Endothelial cell of umbilical vein (primary cell): ENCODE measurements around the gene SYNM. TPM values are rescaled to one million over a fixed set of nuclear protein-coding genes. Genes with fewer than 3 reads are reported as not detected.

Experiments used
- BruUV-seq: library from RNA; stranded (reverse); fragments of 400-500 nt; replicated peaks from 2 replicates; lab custom pipeline; 2021; lab: Mats Ljungman, UMichigan
- CTCF ChIA-PET: fragments of 300-600, 350-600 bp; sonication (Branson Sonifier 250); formaldehyde crosslinking; loops from one replicate; lab custom pipeline; 2021; ENCODE audit warnings: antibody characterized with exemption, inconsistent platforms; lab: Charles Lee
- POLR2A ChIA-PET: fragments of 300-600, 350-600 bp; sonication (Branson Sonifier 250); formaldehyde crosslinking; loops from one replicate; lab custom pipeline; 2021; ENCODE audit warnings: antibody characterized with exemption, inconsistent platforms; lab: Charles Lee
- DNase-seq: peaks from one replicate; pipeline ENCODE4 v3.0.0-alpha.2; 2011; ENCODE audit warnings: low read depth, low spot score
- FAIRE-seq: peaks from 2 replicates; lab custom pipeline; 2011; peaks lifted over from hg19 to GRCh38; lab: Jason Lieb, UNC
- H2AFZ ChIP-seq: 2 replicates; pipeline ENCODE4 v1.6.0; 2012; ENCODE audit warnings: low read depth, low read length, control low read depth, inconsistent platforms
- H3K27ac ChIP-seq: 2 replicates; pipeline ENCODE4 v1.5.1; 2011; ENCODE audit warnings: low read depth, mild to moderate bottlenecking, control low read depth, low read length, moderate library complexity; ENCODE audit not compliant: insufficient read depth
- H3K27me3 ChIP-seq, 2 experiments: 2 replicates each; pipeline versions ENCODE4 v1.6.0 to v1.6.1; 2011; ENCODE audit warnings: low read length in 2 of 2, mixed read lengths in 1 of 2; ENCODE audit not compliant: control insufficient read depth in 2 of 2, insufficient read depth in 2 of 2
- H3K36me3 ChIP-seq, 2 experiments: 2 replicates in 1 of 2; 3 replicates in 1 of 2; pipeline ENCODE4 v1.5.1; 2011; ENCODE audit warnings: low read length in 2 of 2, mild to moderate bottlenecking in 1 of 2, moderate library complexity in 1 of 2; ENCODE audit not compliant: control insufficient read depth in 2 of 2, insufficient read depth in 2 of 2; ENCODE audit errors: extremely low read depth in 1 of 2
- H3K4me1 ChIP-seq: 3 replicates; pipeline ENCODE4 v1.5.1; 2011; ENCODE audit warnings: mild to moderate bottlenecking, low read length; ENCODE audit not compliant: control insufficient read depth, insufficient read depth; ENCODE audit errors: extremely low read depth
- H3K4me2 ChIP-seq: 2 replicates; pipeline ENCODE4 v1.6.1; 2011; ENCODE audit warnings: low read length, control low read depth, mixed read lengths; ENCODE audit not compliant: insufficient read depth
- H3K4me3 ChIP-seq, 3 experiments: fragments of 200-600 bp in 1 of 3; sonication (generic), shearing (Covaris generic) in 1 of 3; replicated peaks in 1 of 3; 2 replicates each; pipeline ENCODE4 v1.5.1; 2011 to 2016; ENCODE audit warnings: control low read depth in 3 of 3, low read length in 3 of 3, mild to moderate bottlenecking in 2 of 3, inconsistent platforms in 1 of 3, low read depth in 1 of 3, moderate library complexity in 1 of 3; ENCODE audit not compliant: insufficient read depth in 1 of 3
- H3K79me2 ChIP-seq: 2 replicates; pipeline ENCODE4 v1.6.0; 2012; ENCODE audit warnings: low read length, inconsistent platforms; ENCODE audit not compliant: control insufficient read depth, insufficient read depth
- H3K9ac ChIP-seq: replicated peaks from 2 replicates; pipeline ENCODE3; 2011; ENCODE audit warnings: low read length, control low read depth; ENCODE audit not compliant: insufficient read depth; ENCODE audit errors: extremely low read depth
- H3K9me1 ChIP-seq: replicated peaks from 3 replicates; pipeline ENCODE4 v1.6.0; 2011; ENCODE audit warnings: mild to moderate bottlenecking, low read length; ENCODE audit not compliant: control insufficient read depth, insufficient read depth; ENCODE audit errors: extremely low read depth
- H3K9me3 ChIP-seq: replicated peaks from 2 replicates; pipeline ENCODE4 v1.5.1; 2012; ENCODE audit warnings: low read length, inconsistent platforms; ENCODE audit not compliant: control insufficient read depth, insufficient read depth
- H4K20me1 ChIP-seq: replicated peaks from 2 replicates; pipeline ENCODE3; 2011; ENCODE audit warnings: mild to moderate bottlenecking, low read length; ENCODE audit not compliant: control insufficient read depth, insufficient read depth; ENCODE audit errors: extremely low read depth
- CTCF ChIP-seq, 2 donors: IDR thresholded peaks; 1 replicate in 1 of 2; 2 replicates in 1 of 2; pipeline ENCODE4 v1.5.1; 2011; ENCODE audit warnings: low read length in 2 of 2, mild to moderate bottlenecking in 2 of 2, moderate library complexity in 2 of 2, control low read depth in 1 of 2, inconsistent platforms in 1 of 2, low read depth in 1 of 2; ENCODE audit not compliant: insufficient read depth in 1 of 2; ENCODE audit errors: extremely low read depth in 1 of 2
- EZH2 ChIP-seq: IDR thresholded peaks from 2 replicates; pipeline ENCODE4 v1.6.1; 2012; ENCODE audit warnings: borderline replicate concordance, low read depth, mild to moderate bottlenecking, moderate library complexity, low read length, inconsistent platforms; ENCODE audit not compliant: severe bottlenecking
- FOS ChIP-seq: IDR thresholded peaks from 2 replicates; pipeline ENCODE4 v1.6.1; 2011; ENCODE audit warnings: mild to moderate bottlenecking, low read length, moderate library complexity, borderline replicate concordance; ENCODE audit not compliant: insufficient read depth
- GATA2 ChIP-seq: IDR thresholded peaks from 2 replicates; pipeline ENCODE4 v1.7.0; 2011; ENCODE audit warnings: low read depth, mild to moderate bottlenecking, moderate library complexity, mixed read lengths, low read length; ENCODE audit not compliant: insufficient read length, insufficient read depth
- JUN ChIP-seq: IDR thresholded peaks from 2 replicates; pipeline ENCODE4 v1.6.1; 2011; ENCODE audit warnings: borderline replicate concordance, low read depth; ENCODE audit not compliant: insufficient read length, insufficient read depth
- MAX ChIP-seq: IDR thresholded peaks from 2 replicates; pipeline ENCODE4 v1.6.1; 2011; ENCODE audit not compliant: insufficient read depth, insufficient read length
- MYC ChIP-seq: IDR thresholded peaks from one replicate; pipeline ENCODE4 v1.6.1; 2011; ENCODE audit warnings: mild to moderate bottlenecking, low read depth, low read length
- POLR2A ChIP-seq: IDR thresholded peaks from 2 replicates; pipeline ENCODE4 v1.6.1; 2012; ENCODE audit warnings: low read depth, mild to moderate bottlenecking, control low read depth, low read length
- POLR2AphosphoS5 ChIP-seq: IDR thresholded peaks from 2 replicates; pipeline ENCODE4 v1.6.1; 2012; ENCODE audit warnings: low read depth, mild to moderate bottlenecking, control low read depth, low read length, moderate library complexity; ENCODE audit not compliant: insufficient read depth
- dilution Hi-C: fragments of 300-500 bp; cut with MboI; formaldehyde crosslinking; loops from one replicate; pipeline ENCODE4 v1.15.0; 2019; ENCODE audit warnings: low sequenced_read_pairs; ENCODE audit not compliant: extremely low pct_ligation_motif_present
- intact Hi-C: fragments of 100-400 bp; cut with micrococcal nuclease; formaldehyde crosslinking; loops from one replicate; pipeline ENCODE4 v1.10.0; 2022
- polyA plus RNA-seq, 4 experiments: library from polyadenylated mRNA; depleted of rRNA in 3 of 4; stranded (reverse) in 3 of 4; unstranded in 1 of 4; fragments of >200 nt; gene quantifications; 2 replicates each; pipeline versions ENCODE4 v1.2.1 to v1.2.3, GENCODE V29; 2011 to 2012; ENCODE audit warnings: missing spikeins in 1 of 4
- total RNA-seq: library from RNA; stranded (reverse); gene quantifications from 2 replicates; pipeline ENCODE4 v1.2.3, GENCODE V29; 2021

Gene SYNM
- total and polyA plus RNA-seq, 2 donors (not counting 3 experiments of a cell fraction or from before 2014, with no cell fraction given): 3.7 to 10.2 TPM

GRCh38 chr15:99098426-99098825, 6.5 kb upstream of the SYNM start:
- TF ChIP-seq MYC (no peak), POLR2AphosphoS5 (no peak), GATA2 (no peak), MAX (no peak), CTCF (IDR thresholded peaks at IDR 0.05; ENCODE audit: extremely low read depth in 1 of 2, insufficient read depth in 1 of 2, low read depth in 1 of 2, low read length in 2 of 2) (no peak), POLR2A (no peak), FOS (no peak), JUN (no peak), EZH2 (no peak)
- intact Hi-C loops (no loop called here), dilution Hi-C loops (no loop called here)
- no peak overlapping the region for H3K27ac ChIP-seq
- H3K9me3 ChIP-seq: no peaks in the 10 kb centered on the region
- H3K4me2 ChIP-seq: no peak overlapping the region
- no peak for FAIRE-seq
- no peak for DNase-seq
- no peaks in the 10 kb centered on the region for H3K36me3 ChIP-seq
- H4K20me1 ChIP-seq: no peaks in the 10 kb centered on the region
- H2AFZ ChIP-seq: no peak overlapping the region
- H3K9me1 ChIP-seq: no peaks in the 10 kb centered on the region
- H3K27me3 ChIP-seq: peaks cover 3 to 5% of the 10 kb centered on the region in 2 experiments
- H3K4me3 ChIP-seq: no peak overlapping the region
- H3K9ac ChIP-seq: no peak overlapping the region
- H3K79me2 ChIP-seq: no peaks in the 10 kb centered on the region
- ChIA-PET CTCF (interaction anchor here (0.8 kb wide), 1 partner anchor 111 kb away, joined by 3 read pairs; no protein-coding TSS in a partner anchor), POLR2A (no interaction called here)
- no TSS peak for BruUV-seq
- no peaks in the 10 kb centered on the region for H3K4me1 ChIP-seq
